Neural progenitor cell (in vitro differentiated cells): ENCODE results near the gene ELL. TPM values are rescaled to one million over a fixed set of nuclear protein-coding genes. Genes with fewer than 3 reads are reported as not detected.

Experiments used
- DNase-seq: peaks from one replicate; pipeline ENCODE4 v3.0.0-alpha.2; 2016; ENCODE audit warnings: low spot score
- H2AFZ ChIP-seq: fragments of 200-600 bp; sonication (generic); replicated peaks from 2 replicates; pipeline ENCODE4 v1.6.1; 2016; ENCODE audit warnings: antibody characterized with exemption
- H3F3A ChIP-seq: fragments of 200-600 bp; sonication (generic); 2 replicates; pipeline ENCODE4 v1.6.1; 2016; ENCODE audit warnings: antibody characterized with exemption, low read depth
- H3K27ac ChIP-seq: fragments of 200-600 bp; sonication (generic); 2 replicates; pipeline ENCODE4 v1.5.1; 2016; ENCODE audit warnings: mild to moderate bottlenecking
- H3K27me3 ChIP-seq: fragments of 200-600 bp; sonication (generic); 2 replicates; pipeline ENCODE4 v1.6.1; 2016; ENCODE audit warnings: mild to moderate bottlenecking, moderate library complexity
- H3K36me3 ChIP-seq: fragments of 200-600 bp; sonication (generic); 2 replicates; pipeline ENCODE4 v1.5.1; 2016
- H3K4me1 ChIP-seq: fragments of 200-600 bp; sonication (generic); 2 replicates; pipeline ENCODE4 v1.6.1; 2016; ENCODE audit warnings: mixed run types
- H3K4me2 ChIP-seq: fragments of 200-600 bp; sonication (generic); 2 replicates; pipeline ENCODE4 v1.6.1; 2016
- H3K4me3 ChIP-seq: fragments of 200-600 bp; sonication (generic); 2 replicates; pipeline ENCODE4 v1.5.1; 2016
- H3K79me2 ChIP-seq: fragments of 200-600 bp; sonication (generic); 2 replicates; pipeline ENCODE4 v1.6.1; 2016; ENCODE audit warnings: low read depth
- H3K9ac ChIP-seq: fragments of 200-600 bp; sonication (generic); 2 replicates; pipeline ENCODE4 v1.6.1; 2016
- H3K9me3 ChIP-seq: fragments of 200-600 bp; sonication (generic); 2 replicates; pipeline ENCODE4 v1.5.1; 2016; ENCODE audit warnings: low read depth
- H4K20me1 ChIP-seq: fragments of 200-600 bp; sonication (generic); 2 replicates; pipeline ENCODE4 v1.6.1; 2016; ENCODE audit warnings: low read depth
- H3K27ac Mint-ChIP-seq: 3 replicates; pipeline ENCODE4 v1.8.0; 2021; ENCODE audit warnings: mixed read lengths
- H3K27me3 Mint-ChIP-seq: 2 replicates; pipeline ENCODE4 v1.8.0; 2022; ENCODE audit warnings: low read depth, mild to moderate bottlenecking, inconsistent platforms, moderate library complexity, mixed read lengths; ENCODE audit not compliant: insufficient read depth
- H3K36me3 Mint-ChIP-seq: 3 replicates; pipeline ENCODE4 v1.8.0; 2021; ENCODE audit warnings: mixed read lengths
- H3K4me1 Mint-ChIP-seq: 3 replicates; pipeline ENCODE4 v1.8.0; 2021; ENCODE audit warnings: mixed read lengths
- H3K4me3 Mint-ChIP-seq: 3 replicates; pipeline ENCODE4 v1.8.0; 2021; ENCODE audit warnings: mild to moderate bottlenecking, moderate library complexity, mixed read lengths
- H3K9me3 Mint-ChIP-seq: 3 replicates; pipeline ENCODE4 v1.8.0; 2020; ENCODE audit warnings: mixed read lengths
- CTCF ChIP-seq: fragments of 200-600 bp; sonication (generic); IDR thresholded peaks from 2 replicates; pipeline ENCODE4 v1.5.1; 2017; ENCODE audit warnings: antibody characterized with exemption, mild to moderate bottlenecking
- EZH2 ChIP-seq: fragments of 200-600 bp; sonication (generic); IDR thresholded peaks from 2 replicates; pipeline ENCODE4 v1.6.1; 2017; ENCODE audit warnings: antibody characterized with exemption, mild to moderate bottlenecking, moderate library complexity
- EZH2phosphoT487 ChIP-seq: fragments of 200-600 bp; sonication (generic); IDR thresholded peaks from 2 replicates; pipeline ENCODE4 v1.6.1; 2017; ENCODE audit warnings: antibody characterized with exemption
- total RNA-seq: library from RNA; depleted of rRNA; stranded (reverse); fragments of >200 nt; gene quantifications from 2 replicates; pipeline ENCODE4 v1.2.3, GENCODE V29; 2015; ENCODE audit warnings: low replicate concordance

Gene ELL
- total RNA-seq, 1 donor from 2014 or later, result 2.9 TPM

GRCh38 chr19:18488838-18489626, 32.8 kb downstream of the ELL start:
- no peak for TF ChIP-seq EZH2phosphoT487
- peak; percentile 59 for TF ChIP-seq CTCF
- TF ChIP-seq EZH2, result no peak
- peaks cover 69% of the 10 kb centered on the region for H4K20me1 ChIP-seq

DNA sequence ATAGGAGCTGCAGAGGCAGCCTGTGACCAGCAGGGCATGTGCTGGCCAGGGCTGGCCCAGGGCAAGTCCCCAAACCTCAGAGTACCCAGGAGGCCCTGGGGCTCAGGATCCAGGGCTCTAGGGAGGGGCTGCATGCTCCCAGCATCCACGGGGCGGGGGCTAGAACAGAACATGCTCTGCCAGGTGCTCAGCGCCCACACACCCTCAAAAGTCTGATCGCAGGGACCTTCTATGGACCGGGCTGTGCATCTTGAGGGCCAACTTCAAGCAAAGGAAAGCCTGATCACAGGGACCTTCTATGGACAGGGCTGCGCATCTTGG, 33.5 kb downstream of the ELL start:
- H3K9me3 ChIP-seq, result no peaks in the 10 kb centered on the region
- no peak overlapping the region for H3K4me3 ChIP-seq
- peaks cover 11% of the 10 kb centered on the region for H3K27me3 Mint-ChIP-seq
- H3K4me1 Mint-ChIP-seq, result peaks cover 47% of the 10 kb centered on the region
- H3K4me3 Mint-ChIP-seq, result no peak overlapping the region
- H3K36me3 ChIP-seq, result no peaks in the 10 kb centered on the region
- H3K79me2 ChIP-seq, result peaks cover 9% of the 10 kb centered on the region
- H3F3A ChIP-seq, result no peaks in the 10 kb centered on the region
- H3K27ac ChIP-seq, result no peak overlapping the region
- no peak overlapping the region for H3K9ac ChIP-seq
- H2AFZ ChIP-seq, result no peak overlapping the region
- no peaks in the 10 kb centered on the region for H3K4me1 ChIP-seq
- no peaks in the 10 kb centered on the region for H3K9me3 Mint-ChIP-seq
- no peaks in the 10 kb centered on the region for H3K27me3 ChIP-seq
- peaks cover 2% of the 10 kb centered on the region for H3K36me3 Mint-ChIP-seq
- DNase-seq, result no peak
- TF ChIP-seq CTCF, result no peak
- no peak for TF ChIP-seq EZH2
- no peak for TF ChIP-seq EZH2phosphoT487
- H3K4me2 ChIP-seq, result no peak overlapping the region
- H4K20me1 ChIP-seq, result peaks cover 67% of the 10 kb centered on the region
- H3K27ac Mint-ChIP-seq, result no peak overlapping the region

More at GRCh38 chr19:18488838-18489626, 32.8 kb downstream of the ELL start:
- Histone ChIP-seq H3K4me3 (no peak overlapping the region), H3F3A (no peaks in the 10 kb centered on the region), H3K27me3 (no peaks in the 10 kb centered on the region), H3K36me3 (no peaks in the 10 kb centered on the region), H3K9me3 (no peaks in the 10 kb centered on the region), H2AFZ (no peak overlapping the region), H3K4me2 (no peak overlapping the region), H3K79me2 (peaks cover 7% of the 10 kb centered on the region), H3K4me1 (no peaks in the 10 kb centered on the region), H3K27ac (no peak overlapping the region), H3K9ac (no peak overlapping the region)
- H3K27ac Mint-ChIP-seq, result no peak overlapping the region
- peaks cover 2% of the 10 kb centered on the region for H3K36me3 Mint-ChIP-seq
- peaks cover 47% of the 10 kb centered on the region for H3K4me1 Mint-ChIP-seq
- H3K4me3 Mint-ChIP-seq, result no peak overlapping the region
- no peaks in the 10 kb centered on the region for H3K9me3 Mint-ChIP-seq
- DNase-seq, result peak; percentile 81
- H3K27me3 Mint-ChIP-seq, result peaks cover 10% of the 10 kb centered on the region

DNA sequence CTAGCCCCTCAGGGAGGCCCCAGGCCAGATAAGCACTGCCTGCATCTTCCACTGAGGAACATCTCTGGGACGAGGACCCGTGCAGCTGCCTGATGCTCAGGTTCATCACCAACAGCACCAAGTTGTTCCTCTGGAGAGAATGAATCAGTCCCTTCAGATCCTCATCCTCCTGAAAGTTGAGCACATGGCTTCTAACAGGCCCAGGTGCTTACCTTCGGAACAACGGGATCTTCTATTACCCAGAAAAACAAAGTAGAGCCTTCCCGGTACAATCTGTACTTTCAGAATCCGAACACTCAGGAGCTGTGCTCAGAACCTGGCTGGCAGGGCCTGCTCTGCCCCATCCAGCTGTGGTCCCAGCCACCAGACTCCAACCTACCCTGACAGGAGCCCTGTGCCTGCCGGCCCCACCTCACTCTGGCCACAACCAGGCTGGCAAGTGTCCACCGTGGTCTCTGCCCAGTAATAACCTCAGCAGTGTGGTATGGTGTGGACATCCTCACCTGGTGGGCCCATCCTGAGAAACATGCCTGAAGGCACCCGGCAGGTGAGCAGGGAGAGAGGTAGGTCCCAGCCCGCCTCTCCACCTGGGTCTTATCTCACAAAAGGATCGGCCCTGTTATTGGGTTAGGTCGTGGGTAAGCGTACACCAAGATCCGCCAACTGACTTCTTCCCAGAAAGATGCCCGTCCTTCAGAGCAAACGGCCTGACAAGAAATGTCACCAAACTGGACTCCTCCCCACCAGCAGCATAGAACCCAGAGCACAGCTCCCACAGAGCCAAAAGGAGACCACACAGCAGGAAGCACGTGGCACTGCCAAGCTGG, 34.1 kb downstream of the ELL start:
- Mint-ChIP-seq H3K4me1 (peaks cover 48% of the 10 kb centered on the region), H3K9me3 (no peaks in the 10 kb centered on the region), H3K27me3 (peaks cover 11% of the 10 kb centered on the region), H3K4me3 (no peak overlapping the region), H3K27ac (peak overlapping the region; percentile 33), H3K36me3 (peaks cover 2% of the 10 kb centered on the region)
- no peak overlapping the region for H3K9ac ChIP-seq
- H2AFZ ChIP-seq, result no peak overlapping the region
- no peaks in the 10 kb centered on the region for H3F3A ChIP-seq
- no peak for DNase-seq
- H3K4me3 ChIP-seq, result no peak overlapping the region
- peaks cover 9% of the 10 kb centered on the region for H3K79me2 ChIP-seq
- H3K9me3 ChIP-seq, result no peaks in the 10 kb centered on the region
- TF ChIP-seq CTCF, result no peak
- H3K4me2 ChIP-seq, result no peak overlapping the region
- no peaks in the 10 kb centered on the region for H3K36me3 ChIP-seq
- H4K20me1 ChIP-seq, result peaks cover 61% of the 10 kb centered on the region
- no peaks in the 10 kb centered on the region for H3K27me3 ChIP-seq
- no peak overlapping the region for H3K27ac ChIP-seq
- H3K4me1 ChIP-seq, result no peaks in the 10 kb centered on the region
